K562 (cell line): ENCODE results near the gene BMPR2. TPM values are rescaled to one million over a fixed set of nuclear protein-coding genes. Genes with fewer than 3 reads are reported as not detected.

Experiments used
- ATAC-seq: fragments of 200-7000 bp; cut with Tn5 transposase; 3 replicates; pipeline ENCODE4 v1.9.1; 2020; ENCODE audit warnings: moderate library complexity
- BruUV-seq: library from RNA; stranded (reverse); fragments of 400-500 nt; replicated peaks from 2 replicates; lab custom pipeline; 2021; lab: Mats Ljungman, UMichigan
- CTCF ChIA-PET: fragments of 300-600 bp; formaldehyde crosslinking; extraction: SDS; loops from one replicate; lab custom pipeline; 2021; ENCODE audit warnings: low intra/inter-chr PET ratio; lab: Yijun Ruan, JAX
- POLR2A ChIA-PET: fragments of 300-600, 350-650 bp; sonication (Branson Sonifier 250); formaldehyde crosslinking; extraction: SDS; loops from one replicate; lab custom pipeline; 2021; ENCODE audit warnings: antibody characterized with exemption, inconsistent platforms; lab: Yijun Ruan, JAX
- DNase-seq, 4 experiments: peaks; one replicate each; pipeline versions ENCODE4 v3.0.0 to v3.0.0-alpha.2; 2011 to 2018; ENCODE audit warnings: low spot score in 3 of 4, mixed read lengths in 3 of 4; ENCODE audit errors: extremely low read depth in 1 of 4
- FAIRE-seq: peaks from 2 replicates; lab custom pipeline; 2011; peaks lifted over from hg19 to GRCh38; lab: Jason Lieb, UNC
- H2AFZ ChIP-seq: 2 replicates; pipeline ENCODE4 v1.6.0; 2011; ENCODE audit warnings: low read depth, low read length, control low read depth, inconsistent platforms
- H3K27ac ChIP-seq: fragments of 200-600 bp; 3 replicates; pipeline ENCODE4 v1.8.0; 2011; ENCODE audit warnings: low read depth, mild to moderate bottlenecking, control low read depth, inconsistent platforms, low read length, moderate library complexity, mixed read lengths; ENCODE audit errors: extremely low read depth
- H3K27me3 ChIP-seq, 2 experiments: fragments of 300-600 bp in 1 of 2; 2 replicates in 1 of 2; 3 replicates in 1 of 2; pipeline versions ENCODE4 v1.6.0 to v1.8.0; 2011; ENCODE audit warnings: inconsistent platforms in 2 of 2, low read length in 2 of 2, mild to moderate bottlenecking in 1 of 2, mixed read lengths in 1 of 2, moderate library complexity in 1 of 2; ENCODE audit not compliant: control insufficient read depth in 2 of 2, insufficient read depth in 2 of 2
- H3K36me3 ChIP-seq: fragments of 300-600 bp; 3 replicates; pipeline ENCODE4 v1.8.0; 2011; ENCODE audit warnings: mild to moderate bottlenecking, low read length, inconsistent platforms; ENCODE audit not compliant: control insufficient read depth, insufficient read depth
- H3K4me1 ChIP-seq, 2 experiments: fragments of 200-600 bp in 1 of 2; replicated peaks in 1 of 2; 2 replicates in 1 of 2; 3 replicates in 1 of 2; pipeline versions ENCODE4 v1.5.1 to v1.8.0; 2011; ENCODE audit warnings: inconsistent platforms in 2 of 2, low read length in 2 of 2, mild to moderate bottlenecking in 1 of 2, mixed read lengths in 1 of 2, moderate library complexity in 1 of 2; ENCODE audit not compliant: control insufficient read depth in 2 of 2, insufficient read depth in 2 of 2
- H3K4me2 ChIP-seq: 2 replicates; pipeline ENCODE4 v1.6.1; 2011; ENCODE audit warnings: low read length, control low read depth, inconsistent platforms, mixed read lengths; ENCODE audit not compliant: insufficient read depth
- H3K4me3 ChIP-seq: fragments of 200-600 bp; sonication (generic), shearing (Covaris generic); 2 replicates; pipeline ENCODE4 v1.5.1; 2016; ENCODE audit warnings: control low read depth, inconsistent platforms
- H3K79me2 ChIP-seq: fragments of 200-600 bp; 3 replicates; pipeline ENCODE4 v1.8.0; 2011; ENCODE audit warnings: low read length, inconsistent platforms; ENCODE audit not compliant: control insufficient read depth, insufficient read depth
- H3K9ac ChIP-seq, 2 experiments: 2 replicates each; pipeline versions ENCODE4 v1.6.0 to v1.6.1; 2011; ENCODE audit warnings: low read depth in 2 of 2, low read length in 2 of 2, control low read depth in 1 of 2, inconsistent platforms in 1 of 2, mild to moderate bottlenecking in 1 of 2, mixed read lengths in 1 of 2; ENCODE audit not compliant: insufficient read depth in 1 of 2
- H3K9me1 ChIP-seq: one replicate; pipeline ENCODE4 v1.6.0; 2011; ENCODE audit warnings: inconsistent platforms, mild to moderate bottlenecking, low read length, moderate library complexity; ENCODE audit not compliant: control insufficient read depth, insufficient read depth
- H3K9me3 ChIP-seq: replicated peaks from 2 replicates; pipeline ENCODE4 v1.5.1; 2011; ENCODE audit warnings: low read depth, low read length, inconsistent platforms; ENCODE audit not compliant: control insufficient read depth, insufficient read depth
- H4K20me1 ChIP-seq: replicated peaks from 2 replicates; pipeline ENCODE4 v1.6.1; 2011; ENCODE audit warnings: low read length, inconsistent platforms, mixed read lengths; ENCODE audit not compliant: control insufficient read depth, insufficient read depth
- COPS2 ChIP-seq: fragments of 450-650 bp; conservative IDR thresholded peaks from 2 replicates; pipeline ENCODE4 v1.6.1; 2016; ENCODE audit warnings: mild to moderate bottlenecking, moderate library complexity
- EP300 ChIP-seq: IDR thresholded peaks from 2 replicates; pipeline ENCODE4 v1.6.1; 2012; ENCODE audit warnings: low read length, improper control_type of control experiment
- FOSL1 ChIP-seq: fragments of 200-800 bp; sonication (Bioruptor generic); conservative IDR thresholded peaks from 2 replicates; pipeline ENCODE4 v1.6.1; 2016; ENCODE audit warnings: missing genetic modification characterization, missing compliant biosample characterization
- HEY1 ChIP-seq: fragments of 250-450 bp; sonication (Bioruptor Pico); IDR thresholded peaks from 2 replicates; pipeline ENCODE4 v1.5.0; 2020; ENCODE audit warnings: mild to moderate bottlenecking, moderate library complexity, borderline replicate concordance
- MTA3 ChIP-seq: fragments of 450-650 bp; formaldehyde crosslinking; IDR thresholded peaks from 2 replicates; pipeline ENCODE4 v1.6.1; 2017; ENCODE audit warnings: mild to moderate bottlenecking, borderline replicate concordance
- RCOR1 ChIP-seq, 2 experiments: IDR thresholded peaks; 2 replicates each; pipeline ENCODE4 v1.6.1; 2012; ENCODE audit warnings: low read depth in 2 of 2, low read length in 2 of 2, borderline replicate concordance in 1 of 2, improper control_type of control experiment in 1 of 2
- SIX5 ChIP-seq, 2 experiments: IDR thresholded peaks; 2 replicates each; pipeline ENCODE4 v1.6.1; 2011; ENCODE audit warnings: low read length in 2 of 2, borderline replicate concordance in 1 of 2, low read depth in 1 of 2, mild to moderate bottlenecking in 1 of 2, moderate library complexity in 1 of 2; ENCODE audit not compliant: insufficient read depth in 1 of 2
- SREBF1 ChIP-seq: fragments of 150-350 bp; IDR thresholded peaks from 2 replicates; pipeline ENCODE4 v1.6.1; 2014; ENCODE audit warnings: antibody characterized with exemption, low read depth, low read length, borderline replicate concordance
- TRIM28 ChIP-seq: fragments of 450-650 bp; IDR thresholded peaks from 2 replicates; pipeline ENCODE4 v1.6.1; 2017
- ZNF143 ChIP-seq: sonication (generic); formaldehyde crosslinking; IDR thresholded peaks from 2 replicates; pipeline ENCODE4 v1.9.0; 2022; ENCODE audit warnings: mild to moderate bottlenecking, missing genetic modification reagents
- ZNF146 ChIP-seq: IDR thresholded peaks from one replicate; pipeline ENCODE4 v1.6.1; 2018; ENCODE audit warnings: missing compliant biosample characterization; ENCODE audit not compliant: unreplicated experiment
- ZNF239 ChIP-seq: fragments of 250-450 bp; sonication (Bioruptor Pico); IDR thresholded peaks from 2 replicates; pipeline ENCODE4 v1.4.0; 2020; ENCODE audit warnings: mild to moderate bottlenecking
- WGBS: fragments of 100-300 bp; shearing (Covaris generic); methylation state at CpG from one replicate; pipeline ENCODE4 v1.1.6; 2016; ENCODE audit warnings: low coverage, mixed read lengths; ENCODE audit not compliant: insufficient coverage; ENCODE audit errors: missing lambda C conversion rate; 5-methylcytosine and 5-hydroxymethylcytosine counted together
- in situ Hi-C: fragments of 300-500 bp; cut with MboI; formaldehyde crosslinking; loops from 4 replicates; pipeline ENCODE4 v1.15.0; 2018; ENCODE audit warnings: inconsistent platforms, mixed read lengths
- intact Hi-C: fragments of 100-400 bp; cut with micrococcal nuclease; formaldehyde crosslinking; loops from 2 replicates; pipeline ENCODE4 v1.14.2; 2022
- polyA plus RNA-seq, 8 experiments: library from polyadenylated mRNA; depleted of rRNA in 4 of 8; stranded (reverse) in 5 of 8; unstranded in 3 of 8; fragments of >200 nt; fragmentation: Nextera tagmentation in 2 of 8; fragmentation: Illumina TruSeq in 1 of 8; extraction: Ambion mirVana in 2 of 8; extraction: Trizol in 1 of 8; gene quantifications; 2 replicates each; pipeline versions ENCODE4 v1.2.1 to v1.2.3, GENCODE V29; 2011 to 2014; ENCODE audit warnings: inconsistent platforms in 1 of 8, missing spikeins in 1 of 8
- total RNA-seq, 7 experiments: library from RNA; depleted of rRNA in 6 of 7; stranded (reverse); fragments of >200 nt in 6 of 7; fragmentation: Illumina TruSeq in 2 of 7; extraction: Trizol in 2 of 7; gene quantifications; 2 replicates each; pipeline versions ENCODE4 v1.2.1 to v1.2.3, GENCODE V29; 2011 to 2021; ENCODE audit warnings: low replicate concordance in 1 of 7
- TF ChIP-seq, protein P1 (sequence below): fragments of 450-650 bp; conservative IDR thresholded peaks from 2 replicates; pipeline ENCODE4 v1.6.1; 2016; ENCODE audit warnings: missing genetic modification characterization, low read depth, mild to moderate bottlenecking, control low read depth, missing compliant biosample characterization
- TF ChIP-seq, protein P2 (sequence below): fragments of 250-450 bp; sonication (Bioruptor Pico); IDR thresholded peaks from 2 replicates; pipeline ENCODE4 v1.8.0; 2022; ENCODE audit warnings: inconsistent platforms, mild to moderate bottlenecking, moderate library complexity, borderline replicate concordance
- TF ChIP-seq, protein P3 (sequence below): sonication (generic); formaldehyde crosslinking; IDR thresholded peaks from 2 replicates; pipeline ENCODE4 v1.4.0; 2020; ENCODE audit warnings: mild to moderate bottlenecking, missing genetic modification reagents
- TF ChIP-seq, protein P4 (sequence below): fragments of 450-650 bp; IDR thresholded peaks from 2 replicates; pipeline ENCODE4 v1.7.0; 2016; ENCODE audit warnings: borderline replicate concordance

BMPR2 gene
- total and polyA plus RNA-seq, 9 of the 15 experiments (the other 6 are each of a cell fraction or from before 2014, with no cell fraction given) = 0.73 to 5.0 (median 3.3) TPM

DNA sequence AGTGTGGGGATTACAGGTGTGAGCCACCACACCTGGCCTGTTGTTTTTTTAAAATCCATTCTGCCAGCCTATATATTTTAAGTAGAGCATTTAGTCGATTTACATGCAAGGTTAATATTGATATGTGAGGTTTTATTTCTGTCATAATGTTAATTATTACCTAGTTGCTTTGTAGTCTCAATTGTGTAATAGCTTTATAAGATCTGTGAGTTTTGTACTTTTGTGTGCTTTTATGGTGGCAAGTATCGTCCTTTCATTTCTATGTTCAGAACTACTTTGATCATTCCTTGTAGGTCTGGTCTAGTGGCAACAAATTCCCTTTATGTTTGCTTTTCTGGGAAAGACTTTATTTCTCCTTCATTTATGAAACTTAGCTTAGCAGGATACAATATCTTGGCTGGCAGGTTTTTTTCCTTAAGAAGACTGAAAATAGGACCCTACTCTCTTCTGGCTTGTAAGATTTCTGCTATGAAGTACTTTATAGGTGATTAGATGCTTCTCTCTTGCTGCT is 207.6 kb downstream of the BMPR2 start:
- H2AFZ ChIP-seq = no peak overlapping the region
- H3K9me1 ChIP-seq = no peaks in the 10 kb centered on the region
- no peaks in the 10 kb centered on the region for H3K36me3 ChIP-seq
- no peak overlapping the region for H3K4me2 ChIP-seq
- DNase-seq = no peak
- intact Hi-C loops = loop anchor here (10.0 kb wide), 1 partner anchor 651 kb away; the partner anchor contains the start of gene CYP20A1
- no peak overlapping the region for H3K9ac ChIP-seq
- POLR2A ChIA-PET = no interaction called here
- CTCF ChIA-PET = no interaction called here
- H3K79me2 ChIP-seq = no peaks in the 10 kb centered on the region
- no peak overlapping the region for H3K27ac ChIP-seq
- in situ Hi-C loops = loop anchor here (25.0 kb wide), 1 partner anchor 879 kb away; no protein-coding TSS in a partner anchor
- no peak for ATAC-seq
- 18% methylated on average over 2 of the region's 2 CpGs for WGBS
- no peaks in the 10 kb centered on the region for H4K20me1 ChIP-seq
- H3K4me1 ChIP-seq = peaks cover 0 to 1% of the 10 kb centered on the region in 2 experiments; a peak in 3 of 5 replicates
- H3K4me3 ChIP-seq = no peak overlapping the region
- H3K27me3 ChIP-seq = no peaks in the 10 kb centered on the region
- BruUV-seq = no TSS peak
- no peak for FAIRE-seq
- no peaks in the 10 kb centered on the region for H3K9me3 ChIP-seq
- TF ChIP-seq, protein P1, sequence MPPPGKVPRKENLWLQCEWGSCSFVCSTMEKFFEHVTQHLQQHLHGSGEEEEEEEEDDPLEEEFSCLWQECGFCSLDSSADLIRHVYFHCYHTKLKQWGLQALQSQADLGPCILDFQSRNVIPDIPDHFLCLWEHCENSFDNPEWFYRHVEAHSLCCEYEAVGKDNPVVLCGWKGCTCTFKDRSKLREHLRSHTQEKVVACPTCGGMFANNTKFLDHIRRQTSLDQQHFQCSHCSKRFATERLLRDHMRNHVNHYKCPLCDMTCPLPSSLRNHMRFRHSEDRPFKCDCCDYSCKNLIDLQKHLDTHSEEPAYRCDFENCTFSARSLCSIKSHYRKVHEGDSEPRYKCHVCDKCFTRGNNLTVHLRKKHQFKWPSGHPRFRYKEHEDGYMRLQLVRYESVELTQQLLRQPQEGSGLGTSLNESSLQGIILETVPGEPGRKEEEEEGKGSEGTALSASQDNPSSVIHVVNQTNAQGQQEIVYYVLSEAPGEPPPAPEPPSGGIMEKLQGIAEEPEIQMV (tag) = no peak
- TF ChIP-seq SIX5 (IDR thresholded peaks at IDR 0.05; ENCODE audit: borderline replicate concordance in 1 of 2, insufficient read depth in 1 of 2, low read depth in 1 of 2, low read length in 2 of 2) = no peak
- no peak for TF ChIP-seq HEY1
- TF ChIP-seq, protein P2, sequence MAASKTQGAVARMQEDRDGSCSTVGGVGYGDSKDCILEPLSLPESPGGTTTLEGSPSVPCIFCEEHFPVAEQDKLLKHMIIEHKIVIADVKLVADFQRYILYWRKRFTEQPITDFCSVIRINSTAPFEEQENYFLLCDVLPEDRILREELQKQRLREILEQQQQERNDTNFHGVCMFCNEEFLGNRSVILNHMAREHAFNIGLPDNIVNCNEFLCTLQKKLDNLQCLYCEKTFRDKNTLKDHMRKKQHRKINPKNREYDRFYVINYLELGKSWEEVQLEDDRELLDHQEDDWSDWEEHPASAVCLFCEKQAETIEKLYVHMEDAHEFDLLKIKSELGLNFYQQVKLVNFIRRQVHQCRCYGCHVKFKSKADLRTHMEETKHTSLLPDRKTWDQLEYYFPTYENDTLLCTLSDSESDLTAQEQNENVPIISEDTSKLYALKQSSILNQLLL (CRISPR knock-in tag) = no peak
- no peak for TF ChIP-seq MTA3
- no peak for TF ChIP-seq ZNF146 (CRISPR knock-in tag)
- TF ChIP-seq FOSL1 = no peak
- no peak for TF ChIP-seq COPS2
- no peak for TF ChIP-seq ZNF143 (CRISPR knock-in tag)
- TF ChIP-seq EP300 = no peak
- TF ChIP-seq, protein P3, sequence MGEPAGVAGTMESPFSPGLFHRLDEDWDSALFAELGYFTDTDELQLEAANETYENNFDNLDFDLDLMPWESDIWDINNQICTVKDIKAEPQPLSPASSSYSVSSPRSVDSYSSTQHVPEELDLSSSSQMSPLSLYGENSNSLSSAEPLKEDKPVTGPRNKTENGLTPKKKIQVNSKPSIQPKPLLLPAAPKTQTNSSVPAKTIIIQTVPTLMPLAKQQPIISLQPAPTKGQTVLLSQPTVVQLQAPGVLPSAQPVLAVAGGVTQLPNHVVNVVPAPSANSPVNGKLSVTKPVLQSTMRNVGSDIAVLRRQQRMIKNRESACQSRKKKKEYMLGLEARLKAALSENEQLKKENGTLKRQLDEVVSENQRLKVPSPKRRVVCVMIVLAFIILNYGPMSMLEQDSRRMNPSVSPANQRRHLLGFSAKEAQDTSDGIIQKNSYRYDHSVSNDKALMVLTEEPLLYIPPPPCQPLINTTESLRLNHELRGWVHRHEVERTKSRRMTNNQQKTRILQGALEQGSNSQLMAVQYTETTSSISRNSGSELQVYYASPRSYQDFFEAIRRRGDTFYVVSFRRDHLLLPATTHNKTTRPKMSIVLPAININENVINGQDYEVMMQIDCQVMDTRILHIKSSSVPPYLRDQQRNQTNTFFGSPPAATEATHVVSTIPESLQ (CRISPR knock-in tag) = no peak
- TF ChIP-seq RCOR1 (IDR thresholded peaks at IDR 0.05; ENCODE audit: borderline replicate concordance in 1 of 2, low read depth in 2 of 2, low read length in 2 of 2) = no peak
- no peak for TF ChIP-seq TRIM28
- TF ChIP-seq, protein P4, sequence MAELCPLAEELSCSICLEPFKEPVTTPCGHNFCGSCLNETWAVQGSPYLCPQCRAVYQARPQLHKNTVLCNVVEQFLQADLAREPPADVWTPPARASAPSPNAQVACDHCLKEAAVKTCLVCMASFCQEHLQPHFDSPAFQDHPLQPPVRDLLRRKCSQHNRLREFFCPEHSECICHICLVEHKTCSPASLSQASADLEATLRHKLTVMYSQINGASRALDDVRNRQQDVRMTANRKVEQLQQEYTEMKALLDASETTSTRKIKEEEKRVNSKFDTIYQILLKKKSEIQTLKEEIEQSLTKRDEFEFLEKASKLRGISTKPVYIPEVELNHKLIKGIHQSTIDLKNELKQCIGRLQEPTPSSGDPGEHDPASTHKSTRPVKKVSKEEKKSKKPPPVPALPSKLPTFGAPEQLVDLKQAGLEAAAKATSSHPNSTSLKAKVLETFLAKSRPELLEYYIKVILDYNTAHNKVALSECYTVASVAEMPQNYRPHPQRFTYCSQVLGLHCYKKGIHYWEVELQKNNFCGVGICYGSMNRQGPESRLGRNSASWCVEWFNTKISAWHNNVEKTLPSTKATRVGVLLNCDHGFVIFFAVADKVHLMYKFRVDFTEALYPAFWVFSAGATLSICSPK = no peak
- no peak for TF ChIP-seq ZNF239 (CRISPR knock-in tag)
- TF ChIP-seq SREBF1 = no peak
